GM12875 (cell line): ENCODE results near the gene SLC22A17.

Experiments used
- H3K4me3 ChIP-seq: one replicate; pipeline ENCODE4 v1.5.1; 2011; ENCODE audit warnings: low read depth, low read length, control low read depth
- TF ChIP-seq, protein P1 (sequence below): IDR thresholded peaks from 2 replicates; pipeline ENCODE4 v1.5.1; 2011; ENCODE audit warnings: low read depth, mild to moderate bottlenecking, control low read depth, inconsistent platforms, low read length, moderate library complexity, borderline replicate concordance; ENCODE audit not compliant: insufficient read depth

The SLC22A17 gene

DNA sequence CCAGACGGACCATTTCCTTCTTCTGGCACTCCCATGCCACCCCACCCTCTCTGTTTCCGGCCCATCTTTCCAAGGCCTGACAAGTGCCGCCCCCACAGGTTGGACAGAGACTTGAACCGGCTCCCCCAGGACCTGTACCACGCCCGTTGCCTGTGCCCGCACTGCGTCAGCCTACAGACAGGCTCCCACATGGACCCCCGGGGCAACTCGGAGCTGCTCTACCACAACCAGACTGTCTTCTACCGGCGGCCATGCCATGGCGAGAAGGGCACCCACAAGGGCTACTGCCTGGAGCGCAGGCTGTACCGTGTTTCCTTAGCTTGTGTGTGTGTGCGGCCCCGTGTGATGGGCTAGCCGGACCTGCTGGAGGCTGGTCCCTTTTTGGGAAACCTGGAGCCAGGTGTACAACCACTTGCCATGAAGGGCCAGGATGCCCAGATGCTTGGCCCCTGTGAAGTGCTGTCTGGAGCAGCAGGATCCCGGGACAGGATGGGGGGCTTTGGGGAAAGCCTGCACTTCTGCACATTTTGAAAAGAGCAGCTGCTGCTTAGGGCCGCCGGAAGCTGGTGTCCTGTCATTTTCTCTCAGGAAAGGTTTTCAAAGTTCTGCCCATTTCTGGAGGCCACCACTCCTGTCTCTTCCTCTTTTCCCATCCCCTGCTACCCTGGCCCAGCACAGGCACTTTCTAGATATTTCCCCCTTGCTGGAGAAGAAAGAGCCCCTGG lies 23.0 kb upstream of the SLC22A17 start:
- TF ChIP-seq, protein P1, sequence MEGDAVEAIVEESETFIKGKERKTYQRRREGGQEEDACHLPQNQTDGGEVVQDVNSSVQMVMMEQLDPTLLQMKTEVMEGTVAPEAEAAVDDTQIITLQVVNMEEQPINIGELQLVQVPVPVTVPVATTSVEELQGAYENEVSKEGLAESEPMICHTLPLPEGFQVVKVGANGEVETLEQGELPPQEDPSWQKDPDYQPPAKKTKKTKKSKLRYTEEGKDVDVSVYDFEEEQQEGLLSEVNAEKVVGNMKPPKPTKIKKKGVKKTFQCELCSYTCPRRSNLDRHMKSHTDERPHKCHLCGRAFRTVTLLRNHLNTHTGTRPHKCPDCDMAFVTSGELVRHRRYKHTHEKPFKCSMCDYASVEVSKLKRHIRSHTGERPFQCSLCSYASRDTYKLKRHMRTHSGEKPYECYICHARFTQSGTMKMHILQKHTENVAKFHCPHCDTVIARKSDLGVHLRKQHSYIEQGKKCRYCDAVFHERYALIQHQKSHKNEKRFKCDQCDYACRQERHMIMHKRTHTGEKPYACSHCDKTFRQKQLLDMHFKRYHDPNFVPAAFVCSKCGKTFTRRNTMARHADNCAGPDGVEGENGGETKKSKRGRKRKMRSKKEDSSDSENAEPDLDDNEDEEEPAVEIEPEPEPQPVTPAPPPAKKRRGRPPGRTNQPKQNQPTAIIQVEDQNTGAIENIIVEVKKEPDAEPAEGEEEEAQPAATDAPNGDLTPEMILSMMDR = no peak
- no peak overlapping the region for H3K4me3 ChIP-seq

DNA sequence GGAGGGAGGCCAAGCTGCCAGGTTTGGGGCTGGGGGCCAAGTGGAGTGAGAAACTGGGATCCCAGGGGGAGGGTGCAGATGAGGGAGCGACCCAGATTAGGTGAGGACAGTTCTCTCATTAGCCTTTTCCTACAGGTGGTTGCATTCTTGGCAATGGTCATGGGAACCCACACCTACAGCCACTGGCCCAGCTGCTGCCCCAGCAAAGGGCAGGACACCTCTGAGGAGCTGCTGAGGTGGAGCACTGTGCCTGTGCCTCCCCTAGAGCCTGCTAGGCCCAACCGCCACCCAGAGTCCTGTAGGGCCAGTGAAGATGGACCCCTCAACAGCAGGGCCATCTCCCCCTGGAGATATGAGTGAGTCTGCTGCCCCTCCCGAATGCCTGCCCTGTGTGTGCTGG lies 20.4 kb upstream of the SLC22A17 start:
- TF ChIP-seq, protein P1 = no peak
- H3K4me3 ChIP-seq = no peak overlapping the region

DNA sequence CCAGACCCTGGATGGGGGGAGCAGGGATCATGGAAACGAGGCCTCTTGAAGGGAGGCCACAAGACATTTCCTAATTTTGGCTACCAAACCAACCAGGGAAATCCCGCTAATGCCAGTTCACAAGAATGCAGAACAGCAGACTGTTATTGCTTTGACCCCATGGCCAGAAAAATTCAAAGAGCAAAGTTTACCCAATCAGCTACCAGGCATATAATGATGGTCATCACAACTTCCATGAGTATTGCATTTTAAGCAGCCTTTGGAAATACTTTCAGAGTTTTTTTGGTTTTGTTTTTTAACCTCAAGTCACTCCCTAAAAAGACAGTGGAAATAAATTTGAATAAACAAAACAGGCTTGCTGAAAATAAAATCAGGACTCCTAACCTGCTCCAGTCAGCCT lies 19.8 kb upstream of the SLC22A17 start, which contains the start of gene IL25:
IL25 (plus strand) TSS at position 301 of the 400 bp plus-strand sequence.
- TF ChIP-seq, protein P1 = no peak
- no peak within 1 kb of the TSS for H3K4me3 ChIP-seq

DNA sequence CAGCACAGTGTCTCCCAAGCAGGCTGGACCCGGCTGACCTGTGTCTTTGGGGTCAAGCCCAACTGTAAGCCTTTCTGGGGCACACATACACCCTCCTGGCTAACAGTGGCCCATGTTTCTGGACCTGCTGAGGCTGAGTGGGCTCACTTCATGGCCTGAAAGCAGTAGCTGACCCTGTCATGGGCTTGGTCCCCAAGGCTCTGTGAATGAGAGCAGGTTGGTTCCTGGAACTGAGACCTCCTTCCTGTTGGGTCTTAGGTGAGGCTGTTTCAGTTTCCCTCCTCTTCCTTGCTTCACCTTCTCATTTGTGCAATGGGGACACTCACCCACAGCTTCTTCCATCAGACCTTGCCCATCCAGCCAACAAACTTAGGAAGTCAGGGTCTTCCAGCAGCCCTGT lies 19.2 kb upstream of the SLC22A17 start:
- TF ChIP-seq, protein P1 = no peak
- H3K4me3 ChIP-seq = no peak overlapping the region

DNA sequence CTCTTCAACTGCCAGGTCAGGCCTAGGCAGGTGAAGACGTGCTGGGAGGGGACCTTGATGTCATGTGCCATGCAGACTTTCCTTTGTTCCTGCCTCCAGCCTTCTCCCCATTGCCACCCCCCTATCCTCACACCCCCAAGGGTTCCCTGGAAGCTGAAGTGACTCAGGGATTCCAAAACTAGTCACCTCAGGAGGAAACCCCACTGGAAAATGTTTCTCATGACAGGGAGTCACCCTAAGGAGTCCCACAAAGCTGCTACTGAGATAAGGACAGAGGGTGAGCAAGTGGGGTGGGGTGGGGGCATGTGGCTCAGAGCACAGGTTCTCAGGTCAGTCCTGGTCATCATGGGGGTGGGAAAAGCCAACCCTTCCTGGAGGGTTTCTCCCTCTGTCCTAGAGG lies 17.5 kb upstream of the SLC22A17 start:
- TF ChIP-seq, protein P1 = no peak
- H3K4me3 ChIP-seq = no peak overlapping the region

DNA sequence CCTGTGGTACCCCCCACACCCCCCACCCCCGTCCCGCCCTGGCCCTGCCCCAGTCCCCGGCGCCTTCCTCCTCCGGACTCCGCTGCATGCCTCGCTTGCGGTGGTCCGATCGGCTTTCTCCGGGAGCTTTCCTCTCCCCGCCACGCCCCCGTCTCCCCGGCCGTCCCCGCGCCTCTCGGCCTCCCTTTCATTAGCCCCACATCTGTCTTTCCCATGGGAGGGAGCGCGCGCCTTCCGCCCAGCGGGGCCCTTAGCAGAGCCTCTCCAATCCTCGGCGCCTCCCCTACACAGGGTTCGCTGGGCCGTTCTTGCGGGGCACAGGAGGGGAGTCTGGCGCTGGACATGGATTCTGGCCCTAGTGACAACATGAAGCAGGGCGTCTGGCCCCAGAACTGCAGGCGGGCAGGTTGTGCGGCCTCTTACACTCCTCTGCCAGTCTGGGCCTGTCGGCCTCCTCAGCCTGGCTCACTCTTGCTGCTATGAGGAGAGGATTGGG lies 13.8 kb upstream of the SLC22A17 start:
- TF ChIP-seq, protein P1 = no peak
- H3K4me3 ChIP-seq = no peak overlapping the region
